ENCODE results near the gene MMP17.
A peak's percentile ranks its signal among the peaks of the same experiment; 100 is the strongest.
"Not testable (repeated sequence)": the region's sequence is repeated elsewhere in the genome, so short reads cannot be mapped to it uniquely, and the experiment has no call there.

Gene MMP17

DNA sequence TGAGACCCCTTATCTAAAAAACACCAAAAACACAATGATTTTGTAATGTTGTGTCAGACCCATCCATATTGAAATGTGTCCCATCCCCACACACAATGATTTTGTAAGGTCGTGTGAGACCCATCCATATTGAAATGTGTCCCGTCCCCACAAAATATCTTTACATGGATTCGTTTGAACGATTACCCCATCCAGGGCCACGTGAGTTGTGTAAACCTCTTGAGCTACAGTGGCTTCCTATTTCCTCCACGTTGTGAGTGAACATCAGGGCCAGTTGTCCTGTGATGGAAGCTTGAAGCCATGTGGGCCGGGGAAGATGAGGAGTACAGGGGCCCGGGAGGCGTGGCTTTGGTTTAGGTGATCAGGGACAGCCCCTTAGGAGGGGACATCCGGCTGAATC is 39.3 kb downstream of the MMP17 start:
- no peak for DNase-seq

DNA sequence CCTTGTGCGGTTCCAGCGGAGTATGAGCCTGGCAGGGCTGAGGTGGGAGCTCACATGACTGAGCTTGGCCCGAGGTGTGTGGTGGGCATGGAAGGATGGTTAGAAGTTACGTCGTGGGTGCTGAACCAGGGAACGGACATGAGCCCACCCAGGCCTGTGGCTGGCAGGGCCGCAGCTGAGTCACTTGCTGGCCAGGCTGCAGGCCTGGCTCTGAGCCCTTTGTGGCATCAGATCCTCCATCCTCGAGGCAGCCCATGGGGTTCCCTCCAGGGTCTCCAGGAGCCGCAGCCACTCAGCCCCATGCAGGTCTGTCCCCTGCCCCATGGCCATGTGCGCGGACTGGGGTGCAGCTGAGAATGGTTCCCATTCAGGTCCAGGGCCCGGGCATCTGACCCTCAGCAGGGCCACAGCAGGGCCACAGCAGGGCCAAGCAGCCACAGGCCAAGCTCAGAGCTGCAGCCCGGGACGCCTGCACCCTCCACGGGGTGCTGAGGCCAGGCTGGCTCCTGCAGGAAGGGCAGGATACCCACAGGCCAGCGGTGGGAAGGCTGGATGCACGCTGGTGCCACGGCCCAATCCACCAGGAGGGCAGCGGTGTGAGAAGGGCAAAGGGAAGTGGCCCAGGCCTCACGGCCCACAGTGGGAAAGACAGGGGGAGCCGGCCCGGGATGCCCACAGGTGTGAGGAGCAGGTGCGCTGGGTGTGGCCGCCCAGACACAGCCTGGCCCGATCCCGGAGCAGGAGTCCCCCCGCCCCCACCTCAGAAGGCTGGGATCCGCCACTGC is 39.9 kb downstream of the MMP17 start:
- no peak for DNase-seq

DNA sequence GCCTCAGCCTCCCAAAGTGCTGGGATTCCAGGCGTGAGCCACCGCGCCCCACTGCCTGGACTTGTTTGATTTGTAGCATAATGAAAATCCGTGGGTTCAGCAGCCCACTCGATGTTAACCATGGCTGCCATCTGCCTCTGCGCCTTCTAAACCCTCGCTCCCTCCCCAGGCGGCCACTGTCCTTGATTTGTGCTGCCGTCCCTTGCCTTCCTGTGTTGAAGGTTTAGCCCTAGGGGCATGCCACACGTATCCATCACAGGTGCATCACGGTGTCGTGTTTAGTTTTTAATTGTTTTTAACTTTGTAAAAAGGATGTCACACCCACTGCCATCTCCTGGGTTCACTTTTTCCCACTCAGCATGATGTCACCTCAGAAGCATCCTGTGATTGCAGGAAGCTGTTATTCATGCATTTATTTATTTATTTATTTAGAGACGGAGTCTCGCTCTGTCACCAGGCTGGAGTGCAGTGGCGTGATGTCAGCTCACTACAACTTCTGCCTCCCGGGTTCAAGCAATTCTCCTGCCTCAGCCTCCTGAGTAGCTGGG is 41.8 kb downstream of the MMP17 start:
- no peak for DNase-seq

DNA sequence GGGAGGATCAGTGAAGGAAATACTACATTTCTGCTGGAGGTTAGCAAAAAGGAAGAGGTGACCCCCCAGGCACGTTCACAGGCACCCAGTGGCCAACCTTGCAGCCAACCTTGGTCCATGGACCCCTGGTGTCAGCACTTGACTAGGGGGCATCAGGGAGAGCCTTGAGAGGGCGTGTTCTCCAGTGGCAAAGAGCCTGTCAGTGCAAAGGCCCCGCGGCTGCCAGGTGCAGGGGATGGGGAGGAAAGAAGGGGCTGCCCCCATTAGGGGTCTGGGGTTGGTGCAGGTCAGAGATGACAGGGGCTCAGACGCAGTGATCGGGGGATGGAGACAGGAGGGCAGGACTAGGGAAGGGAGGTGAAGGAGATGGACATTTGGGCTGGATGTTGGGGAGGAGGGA is 43.5 kb downstream of the MMP17 start:
- no peak for DNase-seq

DNA sequence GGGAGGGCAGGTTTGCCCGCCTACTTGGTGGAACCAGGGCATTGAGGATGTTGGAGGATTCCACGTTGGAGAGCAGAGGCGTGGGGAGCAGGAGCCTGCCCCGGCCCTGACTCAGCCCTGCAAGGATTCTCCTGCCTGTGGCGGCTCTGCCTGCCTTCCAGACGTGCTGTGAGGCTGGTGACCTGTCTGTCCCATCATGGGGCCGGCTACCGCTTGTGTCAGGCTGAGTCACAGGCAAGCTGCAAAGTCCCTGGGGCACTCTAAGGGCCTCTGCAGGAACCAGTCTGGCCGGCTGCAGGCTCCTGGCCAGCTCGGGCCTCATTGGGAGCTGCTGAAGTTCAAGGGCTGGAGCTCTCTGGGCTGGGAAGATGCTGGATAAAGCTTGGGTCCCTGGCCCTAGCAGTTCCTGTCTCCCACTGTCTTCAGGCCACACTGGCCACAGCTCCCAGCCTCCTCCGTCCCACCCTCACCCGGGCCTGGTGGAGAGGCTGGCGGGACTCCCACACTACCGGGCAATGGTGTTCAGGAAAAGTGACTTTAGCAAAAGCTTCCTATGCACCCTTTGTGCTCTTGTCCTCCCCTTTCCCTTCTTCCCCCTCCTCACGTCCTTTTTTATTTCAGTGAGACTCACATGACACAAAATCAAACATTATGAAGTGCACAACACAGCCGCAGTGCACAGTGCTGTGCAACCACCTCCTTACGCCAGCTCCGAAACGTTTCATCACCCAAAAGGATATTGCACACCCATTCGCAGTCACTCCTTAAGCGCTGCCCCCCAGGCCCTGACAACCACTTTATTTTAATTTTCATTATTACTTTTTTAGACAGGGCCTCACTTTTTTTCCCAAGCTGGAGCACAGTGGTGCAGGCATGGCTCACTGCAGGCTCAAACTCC is 44.2 kb downstream of the MMP17 start:
- no peak for DNase-seq

DNA sequence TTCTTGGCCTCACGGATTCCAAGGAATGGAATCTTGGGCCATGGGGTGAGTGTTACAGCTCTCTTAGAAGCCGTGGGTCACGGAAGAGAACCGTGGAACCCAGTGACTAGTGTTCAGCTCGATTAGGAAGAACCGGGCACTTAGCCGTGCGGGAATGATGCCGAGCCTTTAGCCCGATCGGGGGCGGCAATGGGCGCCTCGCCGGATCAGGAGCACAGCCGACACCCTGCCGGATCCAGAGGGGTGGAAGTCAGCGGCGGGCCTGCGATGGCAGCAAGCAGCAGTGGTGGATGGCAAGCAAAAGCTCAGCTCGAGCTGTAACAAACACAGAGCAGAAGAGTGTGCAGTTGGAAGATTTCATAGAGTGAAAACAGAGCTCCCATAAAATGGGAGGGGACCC is 45.1 kb downstream of the MMP17 start:
- no peak for DNase-seq

DNA sequence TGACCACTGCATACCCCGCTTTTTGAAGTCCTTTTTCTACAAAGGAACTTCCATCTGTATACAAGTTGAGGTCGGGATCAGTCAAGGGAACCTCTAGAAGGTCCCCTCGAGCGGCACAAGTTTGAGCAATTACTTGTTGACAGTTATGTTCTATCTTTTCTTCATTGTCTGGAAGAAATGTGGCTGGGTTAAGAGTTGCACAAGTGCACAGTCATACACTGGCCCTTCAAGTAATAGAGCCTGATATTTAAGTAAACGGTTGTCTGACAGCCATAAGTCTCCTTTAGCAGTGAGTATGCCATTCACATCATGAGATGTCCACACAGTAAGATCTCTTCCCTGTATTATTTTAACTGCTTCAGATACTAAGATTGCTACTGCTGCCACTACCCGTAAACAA is 46.8 kb downstream of the MMP17 start:
- DNase-seq: not testable (repeated sequence)

DNA sequence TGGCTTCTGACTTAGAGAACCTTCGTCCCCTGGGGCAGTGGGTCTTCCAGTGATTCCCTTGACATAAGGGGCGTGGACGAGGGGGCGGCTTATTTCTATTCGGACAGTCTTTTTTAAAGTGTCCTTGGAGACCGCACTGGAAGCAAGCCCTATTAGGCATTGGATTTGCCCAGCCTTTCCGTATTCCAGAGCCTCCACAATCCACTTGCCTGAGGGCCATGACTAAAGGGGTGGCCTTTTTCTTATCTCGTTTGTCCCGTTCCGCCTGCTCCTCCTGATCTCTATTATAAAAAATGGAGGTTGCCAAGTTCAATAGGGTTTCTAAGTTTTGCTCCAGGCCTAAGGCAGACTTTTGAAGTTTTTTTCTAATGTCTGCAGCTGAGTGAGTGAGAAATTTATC is 49.0 kb downstream of the MMP17 start:
- not testable (repeated sequence) for DNase-seq

DNA sequence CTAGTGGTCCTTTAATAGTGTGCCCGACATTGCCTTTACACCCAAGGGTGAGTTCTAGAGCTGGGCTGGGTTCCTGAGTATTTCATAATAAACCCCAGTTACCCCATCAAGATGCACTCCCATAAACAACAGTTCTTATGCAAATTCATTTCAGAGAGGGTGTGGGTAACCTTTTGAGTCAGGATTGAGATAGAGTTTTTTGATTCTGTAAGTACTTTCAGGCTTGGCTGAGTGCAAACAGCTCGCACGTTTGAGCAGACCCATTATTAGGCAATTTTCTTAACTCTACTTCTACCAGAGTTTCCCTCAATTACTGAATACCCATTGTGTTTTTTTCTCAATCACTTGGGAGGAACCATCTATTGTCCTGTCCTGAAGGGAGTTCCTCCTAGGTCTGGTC is 50.2 kb downstream of the MMP17 start:
- DNase-seq: not testable (repeated sequence)

DNA sequence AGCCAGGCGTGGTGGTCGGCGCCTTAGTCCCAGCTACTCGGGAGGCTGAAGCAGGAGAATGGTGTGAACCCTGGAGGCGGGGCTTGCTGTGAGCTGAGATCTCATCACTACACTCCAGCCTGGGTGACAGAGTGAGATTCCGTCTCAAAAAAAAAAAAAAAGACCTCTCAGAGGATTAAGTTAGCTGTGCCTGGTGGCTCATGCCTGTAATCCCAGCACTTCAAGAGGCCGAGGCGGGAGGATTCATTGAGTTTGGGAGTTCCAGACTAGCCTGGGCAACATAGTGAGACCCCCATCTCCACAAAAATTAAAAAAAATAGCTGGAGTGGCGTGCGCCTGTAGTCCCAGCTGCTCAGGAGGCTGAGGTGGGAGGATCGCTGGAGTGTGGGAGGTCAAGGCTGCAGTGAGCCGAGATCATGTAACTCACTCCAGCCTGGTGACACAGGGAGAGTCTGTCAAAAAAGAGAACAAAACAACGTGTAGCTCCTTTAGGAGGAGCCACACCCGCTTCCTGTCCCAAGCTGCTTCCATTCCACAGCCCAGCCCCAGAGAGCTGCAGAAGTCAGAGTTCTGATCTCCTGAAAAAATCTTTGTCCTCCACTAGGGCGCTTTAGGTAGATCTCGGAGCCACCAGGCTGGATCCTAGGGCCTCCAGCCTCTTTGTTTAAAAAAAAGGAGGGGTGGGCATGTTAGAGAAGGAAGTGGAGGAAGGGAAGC is 54.8 kb downstream of the MMP17 start:
- DNase-seq: no peak

DNA sequence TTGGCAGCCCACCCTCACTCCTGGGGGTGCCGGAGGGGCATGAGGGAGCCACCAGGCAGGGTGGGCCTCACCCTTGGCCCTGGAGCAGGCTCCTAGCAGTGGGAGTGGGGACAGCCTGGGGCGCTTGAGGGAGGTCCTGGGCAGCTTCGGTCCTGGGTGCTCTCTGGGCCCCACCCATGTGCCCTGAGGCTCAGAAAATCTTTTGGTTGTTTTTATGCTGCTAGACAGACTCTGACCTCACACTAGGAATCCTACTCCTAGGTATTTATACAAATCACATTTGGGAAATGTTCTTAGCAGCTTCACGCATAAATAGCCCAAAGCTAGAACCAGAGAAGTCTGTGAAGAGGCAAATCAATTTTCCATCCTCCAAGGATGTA is 55.3 kb downstream of the MMP17 start:
- DNase-seq: no peak

DNA sequence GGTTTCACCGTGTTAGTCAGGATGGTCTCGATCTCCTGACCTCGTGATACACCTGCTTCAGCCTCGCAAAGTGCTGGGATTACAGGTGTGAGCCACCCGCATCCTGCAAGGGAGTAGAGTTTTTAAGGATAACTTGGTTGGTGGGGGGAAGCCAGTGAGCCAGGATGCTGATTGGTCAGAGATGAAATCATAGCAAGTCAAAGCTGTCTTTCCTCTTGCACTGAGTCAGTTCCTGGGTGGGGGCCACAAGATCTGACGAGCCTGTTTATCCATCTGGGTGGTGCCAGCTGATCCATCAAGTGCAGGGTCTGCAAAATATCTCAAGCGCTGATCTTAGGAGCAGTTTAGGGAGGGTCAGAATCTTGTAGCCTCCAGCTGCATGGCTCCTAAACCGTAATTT is 56.9 kb downstream of the MMP17 start:
- DNase-seq: not testable (repeated sequence)

DNA sequence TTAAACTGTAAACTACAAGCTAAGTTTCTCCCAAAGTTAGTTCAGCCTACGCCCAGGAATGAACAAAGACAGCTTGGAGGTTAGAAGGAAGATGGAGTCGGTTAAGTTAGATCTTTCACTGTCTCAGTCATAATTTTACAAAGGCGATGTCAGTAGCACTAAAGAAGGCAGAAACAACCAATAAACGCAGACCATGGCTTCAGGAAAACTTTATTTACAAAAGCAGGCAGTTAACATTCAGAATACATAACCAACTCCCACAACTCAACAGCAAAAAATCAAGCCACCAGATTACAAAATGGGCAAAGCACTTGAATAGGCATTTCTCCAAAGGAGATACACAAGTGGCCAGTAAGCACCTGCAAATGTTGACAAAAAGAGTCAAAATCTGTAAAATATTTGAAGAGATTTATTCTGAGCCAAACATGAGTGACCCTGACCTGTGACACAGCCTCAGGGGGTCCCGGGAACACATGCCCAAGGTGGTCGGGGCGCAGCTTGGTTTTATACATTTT is 57.4 kb downstream of the MMP17 start:
- DNase-seq: no peak

DNA sequence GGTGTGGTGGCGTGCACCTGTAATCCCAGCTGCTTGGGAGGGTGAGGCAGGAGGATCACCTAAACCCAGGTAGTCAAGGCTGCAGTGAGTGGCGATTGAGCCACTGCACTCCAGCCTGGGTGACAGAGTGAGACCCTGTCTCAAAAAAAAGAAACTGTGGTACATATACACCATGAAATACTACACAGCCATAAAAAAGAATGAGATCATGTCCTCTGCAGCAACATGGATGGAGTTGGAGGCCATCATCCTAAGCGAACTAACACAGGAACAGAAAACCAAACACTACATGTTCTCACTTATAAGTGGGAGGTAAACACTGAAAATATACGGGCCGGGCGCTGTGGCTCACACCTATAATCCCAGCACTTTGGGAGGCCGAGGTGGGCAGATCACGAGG is 63.5 kb downstream of the MMP17 start:
- not testable (repeated sequence) for DNase-seq

DNA sequence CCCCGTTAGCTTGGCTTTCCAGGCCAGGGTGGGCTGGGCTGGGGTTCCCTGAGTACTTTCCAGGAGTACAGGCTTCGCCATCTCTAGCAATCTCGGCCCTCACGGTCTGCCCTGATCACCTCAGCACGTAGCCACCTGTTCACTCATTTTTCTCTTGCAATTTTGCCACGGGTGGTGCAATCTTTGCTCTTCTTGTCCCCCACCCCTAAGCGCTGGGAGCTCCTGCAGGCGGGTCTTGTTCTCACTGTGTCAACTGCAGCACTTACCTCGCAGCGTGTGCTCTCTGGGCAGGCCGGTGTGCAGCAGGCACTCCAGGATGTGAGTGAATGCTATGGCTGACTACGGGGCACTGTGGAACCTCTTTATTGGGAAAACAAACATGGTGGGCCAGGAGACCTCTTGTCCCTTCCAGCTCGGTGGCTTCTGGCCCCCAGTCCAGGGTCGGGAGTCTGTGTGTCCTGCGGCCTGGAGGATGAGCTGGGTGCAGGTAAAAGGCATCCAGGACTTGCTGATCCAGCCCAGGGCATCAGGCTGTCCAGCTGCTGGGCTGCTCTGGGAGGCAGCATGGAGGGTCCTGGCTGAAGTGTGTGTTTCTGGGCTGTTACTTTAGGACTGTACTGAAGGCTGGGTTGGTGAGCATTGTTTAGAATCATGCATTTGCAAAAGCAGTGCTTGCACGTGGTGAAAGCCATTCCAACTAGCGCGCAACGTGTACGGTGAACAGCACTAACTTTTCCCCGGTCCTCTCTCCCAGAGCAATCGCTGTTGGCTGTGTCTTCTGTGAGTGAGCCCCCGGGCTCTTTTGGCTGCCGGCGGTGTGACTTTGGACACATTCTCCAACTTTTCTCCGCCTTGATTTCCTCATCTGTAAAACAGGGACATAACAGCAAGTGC is 64.8 kb downstream of the MMP17 start:
- no peak for DNase-seq

DNA sequence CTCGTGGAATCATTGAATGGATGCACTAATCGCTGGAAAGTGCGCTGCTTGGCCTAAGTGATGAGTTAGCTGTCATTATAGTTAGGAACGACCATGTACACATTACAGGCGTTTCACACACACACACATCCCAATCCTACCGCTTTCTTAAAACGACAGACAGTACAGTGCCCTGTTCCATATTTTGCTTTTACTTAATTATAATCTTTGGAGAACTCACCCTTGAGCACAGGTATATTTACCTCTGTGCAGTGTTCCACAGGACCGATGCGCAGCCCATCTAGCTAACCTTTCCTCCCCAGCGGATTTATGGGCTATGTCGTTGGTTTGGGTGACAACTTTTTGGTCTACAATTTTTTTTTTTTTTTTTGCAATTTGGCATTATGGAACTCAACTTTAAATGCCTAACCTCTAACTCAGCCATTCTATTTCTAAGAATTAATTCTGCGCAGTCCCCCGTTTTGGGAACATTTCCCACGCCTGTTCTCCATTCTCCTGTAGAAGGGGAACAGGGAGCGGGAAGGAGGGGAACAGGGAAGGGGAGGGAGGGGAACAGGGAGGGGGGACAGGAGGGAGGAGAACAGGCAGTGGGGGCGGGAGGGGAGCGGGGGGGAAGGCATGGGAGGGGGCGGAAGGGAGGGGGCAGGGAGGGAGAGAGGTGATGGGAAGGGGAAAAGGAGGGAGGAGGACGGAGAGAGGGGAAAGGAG is 65.6 kb downstream of the MMP17 start:
- no peak for DNase-seq

DNA sequence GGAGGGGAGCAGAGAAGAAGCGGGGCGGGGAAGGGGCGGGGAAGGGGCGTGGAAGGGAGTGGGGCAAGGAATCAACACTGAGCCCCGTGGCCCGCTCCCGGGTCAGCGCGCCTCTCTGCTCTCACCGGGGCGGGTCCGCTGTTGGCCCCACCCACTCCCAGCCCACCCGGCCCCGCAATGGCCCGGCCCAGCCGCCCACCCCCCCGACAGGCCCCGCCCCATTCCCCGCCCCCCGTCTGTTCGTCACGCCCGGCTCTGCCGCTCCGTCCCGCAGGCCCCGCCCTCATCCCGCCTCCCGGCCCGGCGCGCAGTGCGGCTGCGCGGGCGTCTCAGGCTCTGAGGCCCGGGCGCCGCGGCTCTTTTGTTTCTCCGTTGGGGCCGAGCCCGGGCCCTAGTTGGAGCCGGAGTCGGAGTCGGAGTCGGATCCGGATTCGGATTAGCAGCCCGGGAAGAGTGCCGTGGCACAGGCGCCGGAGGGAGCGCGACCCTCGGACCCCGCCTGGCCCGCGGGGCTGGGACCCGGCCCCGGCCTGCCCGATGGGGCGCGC is 66.2 kb downstream of the MMP17 start, which contains the start of gene ULK1:
TSS of gene ULK1 (plus strand) at position 310 of the 548 bp plus-strand sequence. CDS start 380 bp downstream, outside the sequence.
- DNase-seq: peak; percentile 92

DNA sequence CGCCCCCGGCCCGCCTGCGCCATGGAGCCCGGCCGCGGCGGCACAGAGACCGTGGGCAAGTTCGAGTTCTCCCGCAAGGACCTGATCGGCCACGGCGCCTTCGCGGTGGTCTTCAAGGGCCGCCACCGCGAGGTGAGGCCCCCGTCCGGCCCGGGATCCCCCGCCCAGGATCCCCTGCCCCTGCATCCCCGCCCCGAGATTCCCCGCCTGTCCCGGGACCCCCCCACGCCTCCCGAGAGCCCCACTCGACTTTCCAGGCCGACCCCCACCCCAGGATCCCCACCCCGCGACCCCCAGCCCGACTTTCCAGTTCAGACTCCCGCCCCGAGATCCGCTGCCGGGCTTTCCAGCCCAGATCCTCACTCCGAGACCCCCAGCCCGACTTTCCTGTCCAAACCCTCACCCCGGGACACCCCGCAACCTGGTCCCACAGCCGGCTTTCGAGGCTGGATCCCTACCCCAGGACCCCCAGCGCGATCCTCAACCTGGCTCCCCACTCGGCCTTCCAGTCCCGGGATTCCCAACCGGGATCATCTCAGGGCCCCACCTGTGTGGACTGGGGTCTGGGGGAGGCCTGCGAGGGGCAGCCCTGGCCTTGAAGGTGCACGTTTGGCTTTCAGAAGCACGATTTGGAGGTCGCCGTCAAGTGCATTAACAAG is 66.9 kb downstream of the MMP17 start:
- DNase-seq: no peak

DNA sequence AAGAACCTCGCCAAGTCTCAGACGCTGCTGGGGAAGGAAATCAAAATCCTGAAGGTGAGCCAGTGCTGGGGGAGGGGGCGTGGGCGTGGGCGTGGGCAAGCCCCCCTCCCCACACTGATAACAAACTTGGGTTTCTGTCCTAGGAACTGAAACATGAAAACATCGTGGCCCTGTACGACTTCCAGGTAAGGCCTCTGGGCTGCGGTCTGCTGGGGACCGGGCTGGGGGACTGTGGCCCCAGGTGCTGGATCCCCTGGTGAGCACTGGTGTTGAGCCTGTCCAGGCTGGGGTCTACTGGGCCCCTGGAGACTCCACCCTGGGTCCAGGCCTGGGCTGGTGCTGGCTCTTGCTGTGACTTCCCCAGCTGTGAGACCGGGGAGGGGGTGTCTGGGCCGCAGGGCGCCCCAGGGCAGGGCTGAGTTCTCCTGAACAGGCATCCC is 67.5 kb downstream of the MMP17 start:
- DNase-seq: peak; percentile 6
